HG03469 (cell line): ENCODE results near the gene KSR1.
A peak's percentile ranks its signal among the peaks of the same experiment; 100 is the strongest.
"Not testable (repeated sequence)": the region's sequence is repeated elsewhere in the genome, so short reads cannot be mapped to it uniquely, and the experiment has no call there.

ENCODE experiments used
- ATAC-seq: cut with Tn5 transposase; IDR thresholded peaks from one replicate; pipeline ENCODE4 v1.9.1; 2021; ENCODE audit warnings: mild to moderate bottlenecking, moderate library complexity, moderate number of reproducible peaks; ENCODE audit not compliant: unreplicated experiment

The KSR1 gene

GRCh38 chr17:27452828-27453227, 3.4 kb upstream of the KSR1 start:
- ATAC-seq = no peak

- ATAC-seq = no peak
These were observed 2.8 kb upstream of the KSR1 start for GRCh38 chr17:27453471-27453870.

DNA sequence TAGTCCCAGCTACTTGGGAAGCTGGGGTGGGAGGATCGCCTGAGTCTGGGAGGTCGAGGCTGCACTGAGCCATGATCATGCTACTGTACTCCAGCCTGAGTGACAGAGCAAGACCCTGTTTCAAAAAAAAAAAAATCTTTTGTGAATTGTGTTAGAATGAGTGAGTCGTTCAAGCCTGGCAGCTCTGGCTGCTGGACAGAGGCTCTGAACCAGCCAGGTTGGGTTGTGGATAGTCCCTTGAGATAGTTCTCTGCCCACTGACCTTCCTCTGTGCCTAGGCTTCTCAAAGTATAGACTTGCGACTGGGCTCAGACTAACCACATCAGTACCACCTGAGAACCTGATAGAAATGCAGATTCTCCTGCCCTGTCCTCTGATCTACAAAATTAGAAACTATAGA, 2.2 kb upstream of the KSR1 start:
- ATAC-seq = no peak

GRCh38 chr17:27455236-27455913, 873 bp upstream of the KSR1 start:
- ATAC-seq = no peak

DNA sequence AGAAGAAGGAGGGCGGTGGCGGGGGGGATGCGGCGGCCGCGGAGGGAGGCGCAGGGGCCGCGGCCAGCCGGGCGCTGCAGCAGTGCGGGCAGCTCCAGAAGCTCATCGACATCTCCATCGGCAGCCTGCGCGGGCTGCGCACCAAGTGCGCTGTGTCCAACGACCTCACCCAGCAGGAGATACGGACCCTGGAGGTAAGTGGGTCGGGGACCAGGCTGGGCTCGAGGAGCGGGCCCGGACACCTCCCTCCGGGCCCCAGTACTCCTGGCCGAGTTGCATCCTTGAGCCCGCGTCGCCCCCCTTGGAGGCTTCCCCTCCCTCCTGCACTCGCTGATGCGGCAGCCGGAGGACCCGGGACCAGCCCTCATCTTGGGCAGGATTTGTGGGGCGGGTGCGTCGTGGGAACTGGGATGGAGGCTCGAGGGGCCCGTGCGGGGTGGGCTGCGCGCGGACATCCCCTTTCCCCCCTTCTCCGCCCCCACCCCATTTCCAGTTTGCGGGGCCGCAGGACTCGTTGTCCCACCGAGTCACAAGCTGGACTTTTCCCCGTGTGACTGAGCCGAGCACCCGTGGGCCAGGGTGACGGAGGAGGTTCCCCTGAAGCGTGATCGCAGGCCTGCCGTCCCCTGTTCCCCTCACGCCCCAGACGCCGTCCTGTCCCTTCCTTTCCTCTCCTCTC, 572 bp downstream of the KSR1 start:
- ATAC-seq = no peak

- ATAC-seq = no peak
These were observed 1.1 kb downstream of the KSR1 start for GRCh38 chr17:27457360-27457715.

- no peak for ATAC-seq
These were observed 1.7 kb downstream of the KSR1 start for GRCh38 chr17:27457731-27458523.

DNA sequence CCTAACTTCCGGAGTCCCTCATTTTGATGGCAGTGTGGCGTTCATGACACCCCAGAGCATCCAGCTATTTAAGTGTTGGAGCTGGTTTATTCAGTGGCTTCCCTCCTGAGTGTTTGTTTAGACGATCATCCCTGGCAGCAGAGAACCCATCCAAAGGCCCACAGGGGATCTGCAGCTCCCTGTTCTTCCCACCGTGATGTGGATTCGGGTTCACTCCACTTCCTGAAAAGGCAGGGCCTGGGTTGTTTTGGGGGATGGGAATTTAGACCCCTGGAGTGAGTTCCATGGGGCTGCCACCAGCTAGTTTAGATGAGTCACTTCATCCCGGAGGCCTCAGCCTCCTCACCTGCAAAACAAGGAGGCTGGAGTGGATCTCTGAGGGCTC, 2.3 kb downstream of the KSR1 start:
- ATAC-seq = no peak

GRCh38 chr17:27459433-27459832, 3.2 kb downstream of the KSR1 start:
- ATAC-seq = no peak

GRCh38 chr17:27460196-27460725, 4.0 kb downstream of the KSR1 start:
- ATAC-seq = no peak

DNA sequence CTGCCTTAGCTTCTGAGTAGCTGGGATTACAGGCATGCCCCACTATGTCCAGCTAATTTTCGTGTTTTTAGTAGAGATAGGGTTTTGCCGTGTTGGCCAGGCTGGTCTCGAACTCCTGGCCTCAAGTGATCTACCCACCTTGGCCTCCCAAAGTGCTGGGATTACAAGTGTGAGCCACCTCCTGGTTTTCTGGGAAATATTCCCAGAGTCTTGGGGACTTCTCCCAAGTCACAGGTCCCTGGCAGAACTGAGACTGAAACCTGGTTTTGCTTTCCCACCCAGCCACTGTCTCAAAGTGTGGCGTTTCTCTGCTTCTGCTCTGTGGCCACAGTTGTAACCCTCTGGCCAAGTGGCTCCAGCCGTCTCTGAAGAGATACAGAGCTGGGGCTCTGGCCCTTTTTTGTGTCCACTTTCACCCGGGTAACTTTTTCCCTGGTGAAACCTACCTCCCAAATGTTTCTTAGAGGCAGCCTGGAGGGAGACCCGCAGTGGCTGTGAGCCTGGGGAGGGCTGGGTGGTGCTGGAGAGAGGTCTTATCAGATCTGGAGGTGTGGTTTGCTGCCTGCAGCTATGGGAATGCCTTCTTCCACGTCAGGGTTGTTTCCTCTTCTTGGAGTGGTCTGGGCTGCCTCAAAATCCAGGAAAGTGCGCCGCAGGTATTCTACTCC, 5.1 kb downstream of the KSR1 start:
- no peak for ATAC-seq

DNA sequence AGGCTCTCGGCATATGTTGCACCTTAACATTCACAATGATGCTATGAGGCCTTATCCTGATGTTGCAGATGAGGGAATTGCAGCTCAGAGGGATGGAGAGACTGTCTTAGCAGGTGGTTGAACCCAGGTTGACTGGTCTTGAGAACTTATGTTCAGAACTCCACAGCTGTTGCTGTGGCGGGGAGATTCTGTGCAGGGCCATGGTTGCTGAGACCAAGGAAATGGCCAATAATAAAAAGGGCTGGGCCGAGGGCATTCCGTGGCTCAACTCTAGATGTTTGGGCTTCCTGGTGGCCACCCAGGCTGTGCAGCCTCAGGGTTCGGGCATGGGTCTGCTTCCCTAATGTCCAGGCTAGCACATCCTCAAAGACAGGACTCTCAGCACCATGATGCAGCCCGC, 5.9 kb downstream of the KSR1 start:
- ATAC-seq = no peak

GRCh38 chr17:27462714-27463113, 6.5 kb downstream of the KSR1 start:
- ATAC-seq = no peak

DNA sequence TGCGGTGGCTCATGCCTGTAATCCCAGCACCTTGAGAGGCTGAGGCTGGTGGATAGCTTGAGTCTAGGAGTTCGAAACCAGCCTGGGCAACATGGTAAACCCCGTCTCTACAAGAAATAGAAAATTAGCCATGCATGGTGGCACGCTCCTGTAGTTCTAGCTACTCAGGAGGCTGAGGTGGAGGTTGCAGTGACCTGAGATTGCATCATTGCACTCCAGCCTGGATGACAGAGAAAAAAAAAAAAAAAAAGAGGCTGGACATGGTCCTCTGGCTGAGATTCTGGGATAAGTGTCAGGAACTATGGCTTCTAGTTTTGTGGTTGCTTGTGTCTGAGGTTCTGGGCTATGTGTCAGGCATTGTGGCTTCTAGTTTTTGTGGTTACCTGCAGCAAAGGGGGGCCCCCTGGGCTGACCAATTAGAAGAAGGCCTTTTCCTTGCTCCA, 7.0 kb downstream of the KSR1 start:
- ATAC-seq = no peak

- not testable (repeated sequence) for ATAC-seq
These were observed 7.8 kb downstream of the KSR1 start for GRCh38 chr17:27464019-27464418.

- no peak for ATAC-seq
These were observed 8.2 kb downstream of the KSR1 start for GRCh38 chr17:27464431-27464830.

DNA sequence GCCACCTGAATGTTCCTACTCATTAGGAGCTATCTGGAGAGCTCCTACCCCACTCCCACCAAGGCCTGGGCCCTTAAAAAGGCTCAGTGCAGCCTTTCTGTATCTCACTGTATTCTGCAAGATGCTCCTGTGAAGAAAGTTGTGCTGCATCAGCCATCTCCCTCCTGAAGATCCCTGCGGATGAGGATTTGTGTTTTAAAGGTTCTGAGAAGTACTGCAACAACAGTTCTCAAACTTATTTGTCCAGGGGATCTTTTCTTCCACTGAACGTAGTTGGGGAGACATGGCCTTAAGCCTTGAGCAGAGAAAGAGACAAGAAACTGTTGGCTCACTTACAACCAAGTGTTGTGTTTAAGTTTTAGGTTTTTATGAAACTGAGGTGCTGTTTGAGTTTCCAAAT, 9.6 kb downstream of the KSR1 start:
- ATAC-seq = not testable (repeated sequence)

GRCh38 chr17:27466376-27466742, 10.1 kb downstream of the KSR1 start:
- peak; percentile 6 for ATAC-seq

GRCh38 chr17:27466743-27467375, 10.6 kb downstream of the KSR1 start:
- peak; percentile 45 for ATAC-seq

DNA sequence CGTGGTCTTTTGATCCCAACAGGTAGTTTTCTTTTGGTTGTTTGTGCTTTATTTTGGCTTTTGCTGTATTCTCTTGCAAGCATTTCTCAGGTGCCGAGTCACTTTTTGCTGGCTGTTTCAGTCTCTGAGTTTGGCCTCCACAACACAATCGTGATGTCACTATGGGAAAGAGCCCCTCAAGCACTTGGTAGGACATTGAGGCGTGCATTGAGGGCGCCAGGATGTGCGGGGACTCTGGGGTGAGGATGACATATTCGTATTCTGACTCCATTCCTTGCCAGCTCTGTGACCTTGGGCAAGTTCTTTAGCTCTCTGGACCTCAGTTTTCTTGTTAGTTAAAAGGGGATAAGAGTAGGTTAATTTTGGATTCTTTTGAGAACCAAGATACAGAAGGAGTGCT, 13.0 kb downstream of the KSR1 start:
- no peak for ATAC-seq
